GM10248 (cell line): ENCODE data around the gene AAR2.

ENCODE experiments used
- CTCF ChIA-PET: fragments of 300-600 bp; sonication (Branson Sonifier 250); formaldehyde crosslinking; extraction: SDS; loops from one replicate; lab custom pipeline; 2021; ENCODE audit warnings: antibody characterized with exemption; lab: Yijun Ruan, JAX
- POLR2A ChIA-PET: fragments of 350-650 bp; sonication (Branson Sonifier 250); formaldehyde crosslinking; extraction: SDS; loops from one replicate; lab custom pipeline; 2020; ENCODE audit warnings: antibody characterized with exemption; lab: Yijun Ruan, JAX
- DNase-seq: peaks from one replicate; pipeline ENCODE4 v3.0.0; 2012; ENCODE audit errors: extremely low spot score
- CTCF ChIP-seq: IDR thresholded peaks from 2 replicates; pipeline ENCODE4 v1.5.1; 2012; ENCODE audit warnings: mild to moderate bottlenecking, low read depth; ENCODE audit errors: extremely low read depth, missing control alignments, control extremely low read depth

AAR2 gene

DNA sequence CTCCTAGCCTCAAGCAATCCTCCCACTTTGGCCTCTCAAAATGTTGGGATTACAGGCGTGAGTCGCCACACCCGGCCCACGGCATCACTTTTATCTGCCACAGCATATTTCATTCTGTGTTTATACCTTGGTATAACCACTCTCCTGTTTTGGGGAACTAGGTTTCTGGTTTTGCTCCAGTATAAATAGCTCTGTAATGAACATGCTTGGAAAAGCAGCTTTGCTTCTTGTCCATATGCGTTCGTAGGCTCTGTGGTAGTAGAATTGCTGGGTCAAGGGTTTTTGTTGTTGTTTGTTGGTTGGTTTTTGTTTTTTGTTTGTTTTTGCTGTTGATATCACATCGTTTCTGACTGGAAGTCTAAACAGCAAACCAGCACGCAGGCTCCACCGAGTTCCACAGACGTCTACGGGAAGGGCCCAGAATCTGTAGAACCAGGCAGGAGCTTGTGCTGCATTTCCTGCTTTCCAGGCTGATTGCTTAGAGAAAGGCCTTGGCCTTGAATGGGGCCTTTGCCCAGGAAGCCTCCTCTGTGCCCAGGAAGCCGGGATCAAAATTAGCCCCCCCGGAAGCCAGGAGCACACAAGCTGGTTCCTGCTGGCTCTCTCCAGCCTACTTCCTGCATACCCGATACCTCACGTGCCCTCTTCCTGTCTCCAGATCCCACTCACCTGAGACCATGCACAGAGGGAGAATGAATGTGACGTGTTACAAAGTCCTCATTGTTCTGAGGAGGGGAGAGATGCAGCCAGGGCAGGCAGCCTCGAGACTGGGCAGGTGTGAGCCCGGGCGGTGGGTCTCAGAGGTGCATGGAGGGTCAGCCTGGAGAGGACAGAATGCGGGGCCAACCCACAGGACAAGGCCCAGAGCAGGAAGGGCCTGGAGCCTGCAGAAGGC is 34.7 kb downstream of the AAR2 start:
- DNase-seq = no peak
- ChIA-PET POLR2A (interaction anchor here (0.6 kb wide), 1 partner anchor 286 kb away, joined by 4 read pairs; no protein-coding TSS in a partner anchor), CTCF (interaction anchor here (1.0 to 7.4 kb wide), 4 partner anchors 21 to 168 kb away, joined by 3 to 66 read pairs (median 13); no protein-coding TSS in a partner anchor)
- TF ChIP-seq CTCF = no peak

GRCh38 chr20:36271639-36272546 is 35.6 kb downstream of the AAR2 start:
- no peak for TF ChIP-seq CTCF
- no peak for DNase-seq
- POLR2A ChIA-PET = interaction anchor here (0.6 kb wide), 1 partner anchor 287 kb away, joined by 4 read pairs; no protein-coding TSS in a partner anchor
- CTCF ChIA-PET = interaction anchor here (0.8 to 7.4 kb wide), 5 partner anchors 69 to 646 kb away, joined by 3 to 66 read pairs (median 3); no protein-coding TSS in a partner anchor

DNA sequence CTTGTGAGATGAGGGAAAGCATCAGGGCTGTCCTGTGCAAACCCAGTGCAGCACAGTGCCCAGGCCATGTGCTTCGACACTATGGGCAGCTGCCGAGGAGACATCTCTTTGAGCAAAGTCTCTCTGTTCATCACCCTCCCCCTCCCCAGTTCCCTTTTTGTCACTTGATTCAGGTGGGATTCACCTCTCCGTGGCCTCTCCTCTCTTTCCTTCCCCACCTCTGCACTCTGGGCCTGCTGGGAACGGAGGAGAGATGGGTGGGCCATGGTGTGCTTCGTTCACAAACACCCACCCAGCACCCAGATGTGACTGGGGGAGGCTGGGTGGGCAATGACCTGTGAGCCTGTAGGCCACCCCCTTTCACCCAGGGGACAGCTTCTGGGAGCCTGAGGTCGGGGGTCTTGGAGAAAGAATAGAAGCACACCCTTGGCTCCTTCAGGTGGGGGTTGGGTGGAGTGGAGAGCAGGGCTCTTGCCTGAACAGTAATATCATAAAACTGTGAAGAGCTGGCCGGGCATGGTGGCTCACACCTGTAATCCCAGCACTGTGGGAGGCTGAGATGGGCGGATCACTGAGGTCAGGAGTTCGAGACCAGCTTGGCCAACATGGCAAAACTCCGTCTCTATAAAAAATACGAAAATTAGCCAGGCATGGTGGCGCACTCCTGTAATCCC is 36.4 kb downstream of the AAR2 start:
- no peak for TF ChIP-seq CTCF
- CTCF ChIA-PET = interaction anchor here (1.0 to 7.4 kb wide), 9 partner anchors 15 to 614 kb away, joined by 3 to 66 read pairs (median 4); partner anchors contain the start of gene AAR2
- POLR2A ChIA-PET = no interaction called here
- no peak for DNase-seq

GRCh38 chr20:36273414-36274180 is 37.3 kb downstream of the AAR2 start:
- ChIA-PET CTCF (interaction anchor here (0.8 to 7.4 kb wide), 11 partner anchors 16 to 613 kb away, joined by 3 to 66 read pairs (median 4); partner anchors contain the start of gene AAR2), POLR2A (no interaction called here)
- DNase-seq = peak; percentile 51
- TF ChIP-seq CTCF = peak; percentile 53

- POLR2A ChIA-PET = no interaction called here
These were observed 38.0 kb downstream of the AAR2 start for GRCh38 chr20:36274181-36274841.

More at GRCh38 chr20:36274181-36274841, 38.0 kb downstream of the AAR2 start:
- no peak for DNase-seq
- TF ChIP-seq CTCF = no peak
- CTCF ChIA-PET = interaction anchor here (0.8 to 7.4 kb wide), 8 partner anchors 52 to 612 kb away, joined by 3 to 66 read pairs (median 4); no protein-coding TSS in a partner anchor
